Measurements from ENCODE around the gene OPTN.
A peak's percentile ranks its signal among the peaks of the same experiment; 100 is the strongest.
"Not testable (repeated sequence)": the region's sequence is repeated elsewhere in the genome, so short reads cannot be mapped to it uniquely, and the experiment has no call there.

The OPTN gene

GRCh38 chr10:13091801-13092200, 8.2 kb upstream of the OPTN start:
- DNase-seq, result no peak

GRCh38 chr10:13092291-13093102, 7.5 kb upstream of the OPTN start:
- DNase-seq, result no peak

- not testable (repeated sequence) for DNase-seq
Measured at GRCh38 chr10:13094082-13094481, 5.9 kb upstream of the OPTN start.

- DNase-seq, result no peak
Measured at GRCh38 chr10:13095094-13095493, 4.9 kb upstream of the OPTN start.

- DNase-seq, result no peak
Measured at GRCh38 chr10:13095929-13096328, 4.0 kb upstream of the OPTN start.

GRCh38 chr10:13099144-13099665, 758 bp upstream of the OPTN start:
- peak; percentile 30 for DNase-seq

GRCh38 chr10:13100349-13101294, 659 bp downstream of the OPTN start:
- DNase-seq, result no peak

GRCh38 chr10:13102002-13102794, 2.2 kb downstream of the OPTN start:
- DNase-seq, result no peak

- no peak for DNase-seq
Measured at GRCh38 chr10:13103554-13103953, 3.6 kb downstream of the OPTN start.

- no peak for DNase-seq
Measured at GRCh38 chr10:13104697-13105096, 4.7 kb downstream of the OPTN start.

- DNase-seq, result no peak
Measured at GRCh38 chr10:13105184-13105583, 5.2 kb downstream of the OPTN start.

GRCh38 chr10:13106387-13107045, 6.6 kb downstream of the OPTN start:
- no peak for DNase-seq

GRCh38 chr10:13110908-13111307, 10.9 kb downstream of the OPTN start:
- DNase-seq, result no peak

- no peak for DNase-seq
Measured at GRCh38 chr10:13113544-13113943, 13.6 kb downstream of the OPTN start.

GRCh38 chr10:13115832-13116803, 16.2 kb downstream of the OPTN start:
- no peak for DNase-seq

GRCh38 chr10:13117841-13118783, 18.1 kb downstream of the OPTN start:
- peak; percentile 33 for DNase-seq

- DNase-seq, result no peak
Measured at GRCh38 chr10:13118784-13119410, 18.9 kb downstream of the OPTN start.

- DNase-seq, result no peak
Measured at GRCh38 chr10:13120786-13121499, 21.0 kb downstream of the OPTN start.

GRCh38 chr10:13121500-13121854, 21.5 kb downstream of the OPTN start:
- no peak for DNase-seq
